K562 (cell line): ENCODE measurements around the gene NSUN6. TPM values are rescaled to one million over a fixed set of nuclear protein-coding genes. Genes with fewer than 3 reads are reported as not detected.

Experiments
- ATAC-seq: fragments of 200-7000 bp; cut with Tn5 transposase; 3 replicates; pipeline ENCODE4 v1.9.1; 2020; ENCODE audit warnings: moderate library complexity
- BruUV-seq: library from RNA; stranded (reverse); fragments of 400-500 nt; replicated peaks from 2 replicates; lab custom pipeline; 2021; lab: Mats Ljungman, UMichigan
- CTCF ChIA-PET: fragments of 300-600 bp; formaldehyde crosslinking; extraction: SDS; loops from one replicate; lab custom pipeline; 2021; ENCODE audit warnings: low intra/inter-chr PET ratio; lab: Yijun Ruan, JAX
- POLR2A ChIA-PET: fragments of 300-600, 350-650 bp; sonication (Branson Sonifier 250); formaldehyde crosslinking; extraction: SDS; loops from one replicate; lab custom pipeline; 2021; ENCODE audit warnings: antibody characterized with exemption, inconsistent platforms; lab: Yijun Ruan, JAX
- DNase-seq, 4 experiments: peaks; one replicate each; pipeline versions ENCODE4 v3.0.0 to v3.0.0-alpha.2; 2011 to 2018; ENCODE audit warnings: low spot score in 3 of 4, mixed read lengths in 3 of 4; ENCODE audit errors: extremely low read depth in 1 of 4
- FAIRE-seq: peaks from 2 replicates; lab custom pipeline; 2011; peaks lifted over from hg19 to GRCh38; lab: Jason Lieb, UNC
- H2AFZ ChIP-seq: 2 replicates; pipeline ENCODE4 v1.6.0; 2011; ENCODE audit warnings: low read depth, low read length, control low read depth, inconsistent platforms
- H3K27ac ChIP-seq: fragments of 200-600 bp; 3 replicates; pipeline ENCODE4 v1.8.0; 2011; ENCODE audit warnings: low read depth, mild to moderate bottlenecking, control low read depth, inconsistent platforms, low read length, moderate library complexity, mixed read lengths; ENCODE audit errors: extremely low read depth
- H3K27me3 ChIP-seq, 2 experiments: fragments of 300-600 bp in 1 of 2; 2 replicates in 1 of 2; 3 replicates in 1 of 2; pipeline versions ENCODE4 v1.6.0 to v1.8.0; 2011; ENCODE audit warnings: inconsistent platforms in 2 of 2, low read length in 2 of 2, mild to moderate bottlenecking in 1 of 2, mixed read lengths in 1 of 2, moderate library complexity in 1 of 2; ENCODE audit not compliant: control insufficient read depth in 2 of 2, insufficient read depth in 2 of 2
- H3K36me3 ChIP-seq: fragments of 300-600 bp; 3 replicates; pipeline ENCODE4 v1.8.0; 2011; ENCODE audit warnings: mild to moderate bottlenecking, low read length, inconsistent platforms; ENCODE audit not compliant: control insufficient read depth, insufficient read depth
- H3K4me1 ChIP-seq, 2 experiments: fragments of 200-600 bp in 1 of 2; replicated peaks in 1 of 2; 2 replicates in 1 of 2; 3 replicates in 1 of 2; pipeline versions ENCODE4 v1.5.1 to v1.8.0; 2011; ENCODE audit warnings: inconsistent platforms in 2 of 2, low read length in 2 of 2, mild to moderate bottlenecking in 1 of 2, mixed read lengths in 1 of 2, moderate library complexity in 1 of 2; ENCODE audit not compliant: control insufficient read depth in 2 of 2, insufficient read depth in 2 of 2
- H3K4me2 ChIP-seq: 2 replicates; pipeline ENCODE4 v1.6.1; 2011; ENCODE audit warnings: low read length, control low read depth, inconsistent platforms, mixed read lengths; ENCODE audit not compliant: insufficient read depth
- H3K4me3 ChIP-seq: fragments of 200-600 bp; sonication (generic), shearing (Covaris generic); 2 replicates; pipeline ENCODE4 v1.5.1; 2016; ENCODE audit warnings: control low read depth, inconsistent platforms
- H3K79me2 ChIP-seq: fragments of 200-600 bp; 3 replicates; pipeline ENCODE4 v1.8.0; 2011; ENCODE audit warnings: low read length, inconsistent platforms; ENCODE audit not compliant: control insufficient read depth, insufficient read depth
- H3K9ac ChIP-seq, 2 experiments: 2 replicates each; pipeline versions ENCODE4 v1.6.0 to v1.6.1; 2011; ENCODE audit warnings: low read depth in 2 of 2, low read length in 2 of 2, control low read depth in 1 of 2, inconsistent platforms in 1 of 2, mild to moderate bottlenecking in 1 of 2, mixed read lengths in 1 of 2; ENCODE audit not compliant: insufficient read depth in 1 of 2
- H3K9me1 ChIP-seq: one replicate; pipeline ENCODE4 v1.6.0; 2011; ENCODE audit warnings: inconsistent platforms, mild to moderate bottlenecking, low read length, moderate library complexity; ENCODE audit not compliant: control insufficient read depth, insufficient read depth
- H3K9me3 ChIP-seq: replicated peaks from 2 replicates; pipeline ENCODE4 v1.5.1; 2011; ENCODE audit warnings: low read depth, low read length, inconsistent platforms; ENCODE audit not compliant: control insufficient read depth, insufficient read depth
- H4K20me1 ChIP-seq: replicated peaks from 2 replicates; pipeline ENCODE4 v1.6.1; 2011; ENCODE audit warnings: low read length, inconsistent platforms, mixed read lengths; ENCODE audit not compliant: control insufficient read depth, insufficient read depth
- CEBPG ChIP-seq, 3 experiments: fragments of 200-800 bp in 1 of 3; sonication (Bioruptor generic) in 1 of 3; sonication (generic) in 1 of 3; formaldehyde crosslinking in 1 of 3; IDR thresholded peaks in 2 of 3; conservative IDR thresholded peaks in 1 of 3; 2 replicates each; pipeline versions ENCODE4 v1.6.1 to v1.8.0; 2016 to 2022; ENCODE audit warnings: missing compliant biosample characterization in 2 of 3, missing genetic modification characterization in 2 of 3, mild to moderate bottlenecking in 1 of 3, missing genetic modification reagents in 1 of 3
- RFX5 ChIP-seq: IDR thresholded peaks from 2 replicates; pipeline ENCODE4 v1.6.1; 2011; ENCODE audit warnings: low read depth, mild to moderate bottlenecking, improper control_type of control experiment, low read length
- TBL1XR1 ChIP-seq, 2 experiments: IDR thresholded peaks; 2 replicates each; pipeline ENCODE4 v1.6.1; 2012; ENCODE audit warnings: improper control_type of control experiment in 2 of 2, low read length in 2 of 2, mild to moderate bottlenecking in 1 of 2
- ZKSCAN3 ChIP-seq: fragments of 250-450 bp; sonication (Bioruptor Pico); IDR thresholded peaks from 2 replicates; pipeline ENCODE4 v1.4.0; 2020
- WGBS: fragments of 100-300 bp; shearing (Covaris generic); methylation state at CpG from one replicate; pipeline ENCODE4 v1.1.6; 2016; ENCODE audit warnings: low coverage, mixed read lengths; ENCODE audit not compliant: insufficient coverage; ENCODE audit errors: missing lambda C conversion rate; 5-methylcytosine and 5-hydroxymethylcytosine counted together
- in situ Hi-C: fragments of 300-500 bp; cut with MboI; formaldehyde crosslinking; loops from 4 replicates; pipeline ENCODE4 v1.15.0; 2018; ENCODE audit warnings: inconsistent platforms, mixed read lengths
- intact Hi-C: fragments of 100-400 bp; cut with micrococcal nuclease; formaldehyde crosslinking; loops from 2 replicates; pipeline ENCODE4 v1.14.2; 2022
- polyA plus RNA-seq, 8 experiments: library from polyadenylated mRNA; depleted of rRNA in 4 of 8; stranded (reverse) in 5 of 8; unstranded in 3 of 8; fragments of >200 nt; fragmentation: Nextera tagmentation in 2 of 8; fragmentation: Illumina TruSeq in 1 of 8; extraction: Ambion mirVana in 2 of 8; extraction: Trizol in 1 of 8; gene quantifications; 2 replicates each; pipeline versions ENCODE4 v1.2.1 to v1.2.3, GENCODE V29; 2011 to 2014; ENCODE audit warnings: inconsistent platforms in 1 of 8, missing spikeins in 1 of 8
- total RNA-seq, 7 experiments: library from RNA; depleted of rRNA in 6 of 7; stranded (reverse); fragments of >200 nt in 6 of 7; fragmentation: Illumina TruSeq in 2 of 7; extraction: Trizol in 2 of 7; gene quantifications; 2 replicates each; pipeline versions ENCODE4 v1.2.1 to v1.2.3, GENCODE V29; 2011 to 2021; ENCODE audit warnings: low replicate concordance in 1 of 7

Gene NSUN6
- total and polyA plus RNA-seq, 9 of the 15 experiments (the other 6 are each of a cell fraction or from before 2014, with no cell fraction given): 12.5 to 33.1 (median 24.2) TPM

GRCh38 chr10:18619016-18619415, 32.4 kb downstream of the NSUN6 start (continued):
- TF ChIP-seq TBL1XR1 (IDR thresholded peaks at IDR 0.05; ENCODE audit: low read length in 2 of 2) (no peak), ZKSCAN3 (CRISPR knock-in tag) (no peak)

DNA sequence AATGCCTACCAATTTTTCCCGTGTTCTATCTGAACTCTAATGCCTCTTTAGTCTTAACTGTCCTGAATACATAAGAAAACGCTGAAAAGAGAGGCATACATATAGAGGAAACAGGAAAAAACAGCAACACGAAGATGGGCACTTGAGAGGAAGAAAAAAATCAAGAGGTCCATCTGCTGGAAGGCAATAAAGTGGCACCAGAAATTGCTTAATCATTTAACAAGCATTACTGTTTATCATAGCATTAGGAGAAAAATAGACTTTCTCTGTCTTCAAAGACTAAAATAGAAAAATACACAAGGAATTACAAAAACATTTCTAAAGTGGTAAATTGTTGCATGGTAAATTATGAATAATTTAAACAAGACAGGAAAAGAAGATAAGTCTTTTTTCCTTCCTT, 35.0 kb downstream of the NSUN6 start:
- intact Hi-C loops (no loop called here), in situ Hi-C loops (no loop called here)
- Histone ChIP-seq H4K20me1 (no peaks in the 10 kb centered on the region), H3K27me3 (no peaks in the 10 kb centered on the region), H3K79me2 (no peaks in the 10 kb centered on the region), H3K4me3 (no peak overlapping the region), H2AFZ (no peak overlapping the region), H3K9me3 (no peaks in the 10 kb centered on the region), H3K9me1 (no peaks in the 10 kb centered on the region), H3K4me2 (no peak overlapping the region)
- ATAC-seq (no peak), FAIRE-seq (no peak)
- ChIA-PET CTCF (no interaction called here), POLR2A (no interaction called here)
- WGBS: 71% methylated on average over 3 of the region's 3 CpGs
- no peak for TF ChIP-seq RFX5
- TF ChIP-seq CEBPG (CRISPR knock-in tag; IDR thresholded peaks at IDR 0.05): no peak
- 0 out of 4 replicates have a peak, but pooled peaks of 1 of the 2 experiments have one; percentile 37 for TF ChIP-seq CEBPG (tag; conservative IDR thresholded peaks at IDR 0.05 in 1 of 2, IDR thresholded peaks at IDR 0.05 in 1 of 2)
- TF ChIP-seq, all 486 proteins: peak for 1
- no peak overlapping the region; a peak in 1 of 4 replicates for H3K9ac ChIP-seq
- DNase-seq: no peak
- peaks cover 76% of the 10 kb centered on the region; the same call in 2 of the 3 replicates for H3K36me3 ChIP-seq
- H3K27ac ChIP-seq: no peak overlapping the region
- H3K4me1 ChIP-seq: no peaks in the 10 kb centered on the region
- BruUV-seq: no TSS peak
